ENCODE data around the gene NCKAP1. TPM values are rescaled to one million over a fixed set of nuclear protein-coding genes. Genes with fewer than 3 reads are reported as not detected.
A peak's percentile ranks its signal among the peaks of the same experiment; 100 is the strongest.
"Not testable (repeated sequence)": the region's sequence is repeated elsewhere in the genome, so short reads cannot be mapped to it uniquely, and the experiment has no call there.

Gene NCKAP1
- total RNA-seq, 1 donor from 2014 or later, result 202 TPM

GRCh38 chr2:182876653-182877052 lies 161.6 kb downstream of the NCKAP1 start:
- DNase-seq (ENCODE audit: low spot score), result not testable (repeated sequence)

DNA sequence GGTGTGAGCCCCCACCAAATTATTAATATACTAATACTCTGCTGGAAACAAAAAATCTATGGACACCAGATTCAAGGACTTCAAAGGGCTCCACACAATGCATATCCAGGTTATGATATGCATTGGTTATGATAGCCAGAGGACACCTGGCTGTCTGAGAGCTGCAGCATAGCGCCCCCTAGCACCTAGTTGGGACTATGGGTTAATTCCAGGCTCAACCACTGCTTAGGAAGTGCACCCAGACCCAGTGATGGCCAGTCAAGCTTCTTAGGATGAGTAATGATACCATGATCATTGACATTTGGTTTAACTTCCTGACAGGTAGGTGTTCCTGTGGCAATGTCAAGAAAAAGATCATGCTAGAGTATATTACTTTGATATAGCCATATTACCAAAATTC lies 168.0 kb downstream of the NCKAP1 start:
- DNase-seq (ENCODE audit: low spot score), result no peak

DNA sequence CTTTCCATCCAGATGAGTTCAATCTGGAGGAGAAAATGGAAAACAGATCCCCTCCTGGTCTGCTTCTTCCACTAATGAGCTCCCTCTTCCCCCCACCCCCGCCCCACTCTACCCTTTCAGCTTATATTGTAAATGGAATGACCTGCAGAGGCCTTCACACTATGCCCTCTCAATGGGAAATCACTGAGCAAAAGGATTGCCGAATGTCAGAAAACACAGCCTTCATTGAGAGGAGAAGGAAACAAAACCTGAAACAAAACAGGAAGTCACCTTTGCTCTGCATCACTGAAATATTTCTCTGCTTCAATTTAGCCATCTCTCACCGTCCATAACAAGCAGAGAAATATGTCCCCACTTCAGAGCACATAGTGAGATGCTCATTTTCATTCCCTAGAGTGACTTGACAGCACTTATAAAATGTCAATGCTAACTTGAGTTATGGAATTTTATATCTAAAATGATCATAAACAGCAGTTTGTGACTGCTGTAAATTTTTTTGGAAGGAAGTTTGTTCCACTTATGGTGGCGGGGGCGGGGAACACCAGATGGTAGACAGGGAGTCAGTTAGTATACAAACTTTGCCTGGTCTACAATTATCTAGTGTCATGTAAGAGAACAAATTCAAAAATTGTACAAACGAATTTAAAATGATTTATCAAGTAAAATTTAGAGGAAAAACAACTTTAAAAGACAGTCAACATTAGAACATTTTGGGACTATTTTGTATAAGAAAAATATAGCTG lies 170.0 kb downstream of the NCKAP1 start:
- no peak for DNase-seq (ENCODE audit: low spot score)

GRCh38 chr2:182867426-182868053 lies 170.7 kb downstream of the NCKAP1 start:
- no peak for DNase-seq (ENCODE audit: low spot score)

- peak; percentile 87 for DNase-seq (ENCODE audit: low spot score)
Observed at GRCh38 chr2:182866461-182867406, 171.5 kb downstream of the NCKAP1 start, which contains the start of gene FRZB. FRZB (minus strand) TSS chr2:182866637; CDS start chr2:182866552, 85 bp downstream.

GRCh38 chr2:182866095-182866460 lies 172.2 kb downstream of the NCKAP1 start:
- no peak for DNase-seq (ENCODE audit: low spot score)

- DNase-seq (ENCODE audit: low spot score), result no peak
Observed at GRCh38 chr2:182864949-182865570, 173.2 kb downstream of the NCKAP1 start.

- no peak for DNase-seq (ENCODE audit: low spot score)
Observed at GRCh38 chr2:182863642-182864041, 174.6 kb downstream of the NCKAP1 start.

DNA sequence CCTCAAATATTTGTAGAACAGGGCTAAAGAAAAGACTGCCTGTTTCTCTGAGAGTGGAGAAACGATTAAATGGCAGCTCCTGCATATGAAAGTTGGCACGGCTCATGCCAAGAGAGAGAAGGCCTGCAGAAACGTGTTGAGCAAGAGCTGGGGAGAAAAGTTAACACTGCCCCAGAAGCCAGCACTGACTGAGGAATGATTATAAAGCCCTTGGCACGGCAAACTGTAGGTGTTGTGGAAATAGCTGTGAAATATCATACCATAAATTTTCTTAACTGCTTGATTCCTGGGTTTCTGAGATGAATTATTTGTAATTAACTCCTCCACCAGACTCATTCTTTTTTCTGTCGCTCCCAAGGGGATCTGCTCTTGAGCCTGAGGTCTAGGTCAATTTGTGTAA lies 176.2 kb downstream of the NCKAP1 start:
- DNase-seq (ENCODE audit: low spot score), result no peak

- DNase-seq (ENCODE audit: low spot score), result no peak
Observed at GRCh38 chr2:182860858-182861257, 177.4 kb downstream of the NCKAP1 start.

Other genes starting within 250 kb of the NCKAP1 start
- 3.9 TPM for gene FRZB, start 171.8 kb downstream of the NCKAP1 start, total RNA-seq (ENCODE audit: insufficient read depth, low replicate concordance)
- 16.4 TPM for gene DUSP19, start 40.3 kb upstream of the NCKAP1 start, total RNA-seq (ENCODE audit: insufficient read depth, low replicate concordance)
- 20.2 TPM for gene NUP35, start 86.0 kb upstream of the NCKAP1 start, total RNA-seq (ENCODE audit: insufficient read depth, low replicate concordance)